GM18951 (cell line): ENCODE data around the gene MED13L.

Experiments used
- POLR2A ChIP-seq: IDR thresholded peaks from 4 replicates; pipeline ENCODE4 v1.6.1; 2011; ENCODE audit warnings: mild to moderate bottlenecking; ENCODE audit not compliant: insufficient read length, insufficient read depth; ENCODE audit errors: extremely low read depth
- in situ Hi-C: fragments of 300-500 bp; cut with MboI; formaldehyde crosslinking; loops from one replicate; pipeline ENCODE4 v1.12.0; 2022; ENCODE audit warnings: low sequenced_read_pairs, mixed read lengths, inconsistent platforms; ENCODE audit not compliant: unreplicated experiment

The MED13L gene

GRCh38 chr12:116277467-116278278 lies at the start of gene MED13L:
Gene MED13L (minus strand): TSS chr12:116277693. CDS start chr12:116277131, 562 bp downstream.
- peak; percentile 38 for TF ChIP-seq POLR2A
- in situ Hi-C loops, result no loop called here

DNA sequence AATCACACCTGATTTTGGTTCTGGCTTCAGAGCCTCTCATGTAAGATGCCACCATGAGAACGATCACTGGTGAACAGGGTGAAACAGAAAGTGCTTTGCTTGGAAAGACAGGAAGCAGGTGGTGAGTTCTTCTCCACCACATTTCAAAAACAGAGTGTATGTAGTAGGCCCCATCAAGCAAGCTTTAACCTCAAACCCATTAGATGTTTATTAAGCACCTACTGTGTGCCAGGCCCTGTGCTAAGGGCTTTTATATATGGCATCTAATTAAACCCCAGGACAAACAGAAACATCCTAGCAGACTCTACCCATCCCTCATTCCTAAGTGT lies 47.8 kb upstream of the MED13L start:
- TF ChIP-seq POLR2A, result no peak
- in situ Hi-C loops, result no loop called here

DNA sequence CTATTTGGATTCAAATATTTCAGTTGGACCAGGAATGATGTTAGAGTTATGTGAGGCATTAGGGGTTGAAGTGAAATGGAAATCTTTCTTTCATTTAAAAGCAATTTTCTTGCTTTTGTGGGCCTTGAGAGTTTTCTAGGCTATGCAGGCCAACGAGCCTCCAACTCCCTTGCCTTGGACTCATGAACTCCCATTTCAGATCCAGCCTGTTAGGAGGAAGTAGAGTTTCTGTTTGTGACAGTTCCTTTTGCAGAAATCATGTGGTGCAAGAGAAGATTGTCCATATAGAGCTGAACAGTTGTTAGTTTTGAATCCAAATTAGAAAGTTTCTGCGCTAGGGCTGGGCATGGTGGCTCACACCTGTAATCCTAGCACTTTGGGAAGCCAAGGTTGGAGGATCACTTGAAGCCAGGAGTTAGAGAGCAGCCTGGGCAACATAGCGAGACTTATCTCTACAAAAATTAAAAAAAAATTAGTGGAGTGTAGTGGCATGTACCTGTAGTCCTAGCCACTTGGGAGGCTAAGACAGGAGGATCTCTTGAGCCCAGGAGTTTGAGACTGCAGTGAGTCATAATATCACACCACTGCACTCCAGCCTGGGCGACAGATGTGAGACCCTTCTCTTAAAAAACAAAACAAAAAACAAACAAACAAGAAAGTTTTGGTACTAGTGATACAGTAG lies 47.3 kb upstream of the MED13L start:
- in situ Hi-C loops, result no loop called here
- no peak for TF ChIP-seq POLR2A

DNA sequence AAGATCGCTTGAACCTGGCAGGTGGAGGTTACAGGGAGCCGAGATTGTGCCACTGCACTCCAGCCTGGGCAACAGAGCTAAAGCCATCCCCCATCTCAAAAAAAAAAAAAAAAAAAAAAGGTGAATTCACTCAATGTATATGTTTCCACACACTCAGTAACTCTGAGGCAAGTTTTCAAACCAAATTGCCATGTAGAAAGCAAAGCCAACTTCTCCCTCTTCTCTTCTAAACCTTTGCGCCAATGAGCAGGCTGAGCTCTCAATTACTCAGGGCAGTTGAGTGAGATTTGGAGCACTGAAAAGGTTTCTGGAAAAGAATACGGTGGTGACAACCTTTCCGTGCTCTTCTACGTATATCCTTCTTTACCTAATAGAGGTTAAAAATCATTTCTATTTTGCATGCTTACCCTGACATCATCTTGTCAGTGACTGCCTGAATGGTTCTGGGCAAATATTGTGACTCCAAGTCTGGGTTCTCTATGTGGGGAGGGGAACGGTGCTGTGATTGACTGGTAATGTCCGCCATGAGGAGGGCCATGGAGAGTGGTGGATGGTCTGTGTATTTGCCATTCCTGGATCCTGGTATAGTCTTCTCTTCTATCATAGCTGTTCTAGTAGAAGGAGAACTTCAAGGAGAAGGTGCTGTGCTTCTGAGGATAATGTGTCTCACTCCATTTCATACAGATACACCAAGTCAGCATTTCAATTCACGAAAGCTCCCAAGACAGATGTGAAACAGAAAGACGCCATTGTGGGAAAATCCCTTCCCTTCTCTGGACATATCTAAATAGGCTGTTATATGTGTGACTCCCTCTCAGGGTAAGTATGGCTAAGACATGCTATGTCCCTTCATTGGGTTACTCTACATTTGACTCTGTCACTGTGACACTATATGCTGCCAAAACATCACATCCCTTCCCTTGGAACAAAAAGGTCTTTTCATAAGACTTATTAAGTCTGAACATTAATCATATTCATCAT lies 46.2 kb upstream of the MED13L start:
- TF ChIP-seq POLR2A, result no peak
- in situ Hi-C loops, result no loop called here

DNA sequence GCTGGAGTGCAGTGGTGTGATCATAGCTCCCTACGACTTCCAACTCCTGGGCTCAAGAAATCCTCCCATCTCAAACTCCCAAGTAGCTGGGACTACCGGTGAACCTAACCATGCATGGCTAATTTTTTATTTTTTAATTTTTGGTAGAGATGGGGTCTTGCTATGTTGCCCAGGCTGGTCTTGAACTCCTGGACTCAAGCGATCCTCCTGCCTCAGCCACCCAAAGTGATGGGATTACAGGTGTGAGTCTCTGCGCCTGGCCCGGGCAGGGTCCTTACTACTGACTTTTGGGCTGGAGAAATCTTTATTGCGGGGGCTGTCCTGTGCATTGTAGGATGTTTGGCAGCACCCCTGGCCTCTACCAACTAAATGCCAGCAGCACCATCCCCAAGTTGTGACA lies 44.4 kb upstream of the MED13L start:
- no peak for TF ChIP-seq POLR2A
- in situ Hi-C loops, result no loop called here

- TF ChIP-seq POLR2A, result no peak
- in situ Hi-C loops, result no loop called here
These were observed 43.3 kb upstream of the MED13L start for GRCh38 chr12:116320791-116321217.

DNA sequence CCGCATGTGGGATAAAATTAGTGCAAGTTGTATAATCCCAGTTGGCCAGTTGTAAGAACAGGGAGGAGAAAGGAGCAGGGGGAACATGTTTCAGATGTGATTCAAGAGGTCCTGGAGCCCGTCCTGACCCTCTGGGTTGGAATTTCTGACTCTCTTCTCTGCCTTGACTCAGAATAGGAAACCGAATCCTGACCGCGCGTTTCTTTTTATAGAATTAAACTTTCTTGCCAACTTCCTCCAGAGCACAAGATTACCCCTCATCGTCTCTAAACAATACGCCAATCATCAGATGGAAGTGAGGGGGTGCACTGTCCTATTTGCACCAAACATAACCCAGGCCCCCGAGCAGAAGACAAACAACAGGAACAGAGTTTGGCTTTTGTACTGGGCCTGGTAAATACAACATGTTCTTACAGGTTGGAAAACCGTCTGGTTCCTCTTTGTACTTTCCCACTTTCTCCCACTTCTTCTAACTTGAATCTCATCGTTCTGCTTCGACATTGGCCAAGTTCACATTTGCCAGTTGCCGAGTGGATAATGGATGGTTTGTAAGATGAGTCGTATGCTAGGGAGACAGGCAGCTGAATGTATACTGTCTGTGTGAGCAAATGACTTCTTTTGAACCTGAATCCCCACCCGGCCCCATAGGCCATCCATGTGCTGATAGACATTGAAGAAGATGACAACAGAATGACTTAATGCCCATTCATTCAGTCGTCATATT lies 42.6 kb upstream of the MED13L start:
- no peak for TF ChIP-seq POLR2A

GRCh38 chr12:116319233-116319897 lies 41.9 kb upstream of the MED13L start:
- in situ Hi-C loops, result no loop called here
- TF ChIP-seq POLR2A, result no peak

More for the DNA sequence above, 42.6 kb upstream of the MED13L start:
- in situ Hi-C loops, result no loop called here

GRCh38 chr12:116318576-116319232 lies 41.2 kb upstream of the MED13L start:
- in situ Hi-C loops, result no loop called here
- no peak for TF ChIP-seq POLR2A

GRCh38 chr12:116317986-116318575 lies 40.6 kb upstream of the MED13L start:
- TF ChIP-seq POLR2A, result no peak
- in situ Hi-C loops, result no loop called here

GRCh38 chr12:116317139-116317538 lies 39.6 kb upstream of the MED13L start:
- no peak for TF ChIP-seq POLR2A
- in situ Hi-C loops, result no loop called here
